ENCODE measurements around the gene CFAP299. TPM values are rescaled to one million over a fixed set of nuclear protein-coding genes. Genes with fewer than 3 reads are reported as not detected.

Gene CFAP299
- total and polyA plus RNA-seq, 2 experiments from 2014 or later: not detected

- H3K36me3 ChIP-seq (replicated peaks; ENCODE audit: insufficient read depth, low read depth): no peaks in the 10 kb centered on the region
- no peaks in the 10 kb centered on the region for H3K27me3 ChIP-seq
- H3K4me2 ChIP-seq: no peak overlapping the region
- no peak for DNase-seq (ENCODE audit: low spot score)
- no peaks in the 10 kb centered on the region for H3K9me3 ChIP-seq (ENCODE audit: low read depth)
- H2AFZ ChIP-seq: no peak overlapping the region
- no peaks in the 10 kb centered on the region for H3K9me2 ChIP-seq (replicated peaks; ENCODE audit: insufficient read depth)
- TF ChIP-seq EZH2phosphoT487 (IDR thresholded peaks at IDR 0.05; ENCODE audit: low read depth, severe bottlenecking, unreplicated experiment) (no peak), EZH2 (IDR thresholded peaks at IDR 0.05; ENCODE audit: borderline replicate concordance) (no peak), CTCF (IDR thresholded peaks at IDR 0.05; ENCODE audit: poor library complexity) (no peak)
- no peaks in the 10 kb centered on the region for H3K79me2 ChIP-seq
- no peak overlapping the region for H3K4me3 ChIP-seq
- H3K27ac ChIP-seq: no peak overlapping the region
- no peaks in the 10 kb centered on the region for H4K20me1 ChIP-seq (ENCODE audit: insufficient read depth, poor library complexity, severe bottlenecking)
- 87% methylated on average over 2 of the region's 2 CpGs for WGBS (ENCODE audit: low lambda C conversion rate, missing lambda C conversion rate)
- no peaks in the 10 kb centered on the region for H3K4me1 ChIP-seq (ENCODE audit: insufficient read depth)
These were observed 35.5 kb downstream of the CFAP299 start for GRCh38 chr4:80371046-80371445.

GRCh38 chr4:80374180-80374579, 38.6 kb downstream of the CFAP299 start:
- no peaks in the 10 kb centered on the region for H3K79me2 ChIP-seq
- no peak overlapping the region for H3K27ac ChIP-seq
- H3K4me2 ChIP-seq: no peak overlapping the region
- no peak overlapping the region for H2AFZ ChIP-seq
- DNase-seq (ENCODE audit: low spot score): no peak
- H3K9me2 ChIP-seq (replicated peaks; ENCODE audit: insufficient read depth): no peaks in the 10 kb centered on the region
- H4K20me1 ChIP-seq (ENCODE audit: insufficient read depth, poor library complexity, severe bottlenecking): no peaks in the 10 kb centered on the region
- H3K36me3 ChIP-seq (replicated peaks; ENCODE audit: insufficient read depth, low read depth): no peaks in the 10 kb centered on the region
- no peaks in the 10 kb centered on the region for H3K4me1 ChIP-seq (ENCODE audit: insufficient read depth)
- no peak for TF ChIP-seq EZH2 (IDR thresholded peaks at IDR 0.05; ENCODE audit: borderline replicate concordance)
- TF ChIP-seq CTCF (IDR thresholded peaks at IDR 0.05; ENCODE audit: poor library complexity): no peak
- TF ChIP-seq EZH2phosphoT487 (IDR thresholded peaks at IDR 0.05; ENCODE audit: low read depth, severe bottlenecking, unreplicated experiment): no peak
- no peaks in the 10 kb centered on the region for H3K9me3 ChIP-seq (ENCODE audit: low read depth)
- no peaks in the 10 kb centered on the region for H3K27me3 ChIP-seq
- no peak overlapping the region for H3K4me3 ChIP-seq

GRCh38 chr4:80382090-80382832, 46.7 kb downstream of the CFAP299 start:
- DNase-seq (ENCODE audit: low spot score): no peak
- Histone ChIP-seq H2AFZ (no peak overlapping the region), H3K27ac (no peak overlapping the region), H3K9me2 (replicated peaks; ENCODE audit: insufficient read depth) (no peaks in the 10 kb centered on the region), H3K4me3 (no peak overlapping the region), H3K79me2 (no peaks in the 10 kb centered on the region), H3K4me1 (ENCODE audit: insufficient read depth) (no peaks in the 10 kb centered on the region), H3K27me3 (no peaks in the 10 kb centered on the region), H3K36me3 (replicated peaks; ENCODE audit: insufficient read depth, low read depth) (no peaks in the 10 kb centered on the region), H3K9me3 (ENCODE audit: low read depth) (no peaks in the 10 kb centered on the region), H4K20me1 (ENCODE audit: insufficient read depth, poor library complexity, severe bottlenecking) (no peaks in the 10 kb centered on the region), H3K4me2 (no peak overlapping the region)
- WGBS (ENCODE audit: low lambda C conversion rate, missing lambda C conversion rate): 76% methylated on average over 3 of the region's 3 CpGs
- TF ChIP-seq EZH2phosphoT487 (IDR thresholded peaks at IDR 0.05; ENCODE audit: low read depth, severe bottlenecking, unreplicated experiment): no peak
- TF ChIP-seq EZH2 (IDR thresholded peaks at IDR 0.05; ENCODE audit: borderline replicate concordance): no peak
- no peak for TF ChIP-seq CTCF (IDR thresholded peaks at IDR 0.05; ENCODE audit: poor library complexity)
